HCEC 1CT (cell line): ENCODE results near the gene BNIP5.

ENCODE experiments used
- DNase-seq: peaks from one replicate; pipeline ENCODE4 v3.0.0-alpha.2; 2017

The BNIP5 gene, protein sequence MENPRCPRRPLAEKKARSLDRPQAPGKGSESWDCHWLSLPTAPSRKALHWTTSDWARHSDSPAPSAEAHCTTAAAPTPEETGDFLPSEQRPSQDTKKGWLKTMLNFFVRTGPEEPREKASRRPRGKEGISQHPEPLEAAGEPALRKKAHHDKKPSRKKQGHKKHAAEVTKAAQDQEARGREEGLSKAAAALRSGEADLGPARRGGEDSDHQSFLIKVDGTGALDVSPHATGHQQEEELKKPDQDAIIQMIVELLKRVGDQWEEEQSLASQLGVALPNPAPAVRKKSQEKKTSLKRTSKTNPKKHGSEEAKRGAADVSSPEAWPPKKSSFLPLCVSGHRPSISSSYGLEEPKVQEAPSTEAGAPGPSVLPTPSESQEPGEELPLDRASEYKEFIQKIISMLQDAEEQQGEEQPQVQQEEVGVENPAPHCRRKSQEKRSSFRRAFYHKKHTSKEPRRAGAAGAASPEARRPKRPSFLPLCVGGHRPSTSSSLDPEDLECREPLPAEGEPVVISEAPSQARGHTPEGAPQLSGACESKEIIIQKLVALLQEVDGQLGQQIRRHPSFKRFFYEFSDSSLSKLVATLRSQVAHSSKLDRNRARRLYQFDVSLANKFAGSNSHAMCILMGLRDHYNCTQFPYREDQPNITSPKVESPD

DNA sequence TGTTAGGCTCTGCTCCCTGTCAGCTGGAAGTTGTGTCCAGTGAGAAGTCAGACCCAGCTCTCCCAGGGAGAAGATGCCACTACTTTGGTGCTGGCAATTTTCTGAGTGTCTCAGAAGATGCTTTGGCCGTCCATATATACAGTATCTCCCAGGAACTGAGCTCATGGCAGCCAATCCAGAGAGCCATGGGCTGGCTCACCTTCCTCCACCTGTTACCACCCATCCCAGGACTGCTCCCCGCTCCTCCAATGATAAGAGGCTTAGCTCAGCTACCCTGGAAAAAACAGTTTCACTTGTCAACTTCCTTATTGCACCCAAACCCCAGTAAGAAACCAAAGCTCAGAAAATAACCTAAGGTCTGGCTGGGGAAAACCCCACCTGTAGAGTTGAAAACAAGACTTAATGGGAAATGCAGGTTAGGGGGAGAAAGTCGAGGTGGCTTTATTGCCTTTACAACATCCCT, at the start of gene BNIP5:
BNIP5 (minus strand) TSS at position 110 of the 463 bp plus-strand sequence. CDS start 6,198 bp downstream, outside the sequence.
- DNase-seq: no peak

DNA sequence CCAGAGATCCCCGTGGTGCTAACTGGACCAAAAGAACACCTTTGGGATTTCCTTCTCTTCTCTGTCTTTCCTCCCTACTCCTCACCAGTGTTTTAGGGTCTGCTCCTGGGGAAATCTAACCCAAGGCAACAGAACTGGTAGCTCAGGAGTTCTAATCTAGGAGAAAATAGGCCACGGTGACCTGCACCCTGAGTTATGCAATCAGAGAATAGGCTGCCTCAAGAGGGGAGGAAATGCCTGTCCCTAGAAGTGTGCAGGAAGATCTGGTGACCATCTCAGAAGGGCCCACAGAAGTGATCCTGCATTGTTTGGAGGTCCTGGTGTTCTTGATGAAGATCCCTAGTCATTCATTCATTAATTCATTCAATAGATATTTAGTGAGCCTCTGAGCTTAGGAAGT, 47.4 kb upstream of the BNIP5 start:
- DNase-seq: no peak

DNA sequence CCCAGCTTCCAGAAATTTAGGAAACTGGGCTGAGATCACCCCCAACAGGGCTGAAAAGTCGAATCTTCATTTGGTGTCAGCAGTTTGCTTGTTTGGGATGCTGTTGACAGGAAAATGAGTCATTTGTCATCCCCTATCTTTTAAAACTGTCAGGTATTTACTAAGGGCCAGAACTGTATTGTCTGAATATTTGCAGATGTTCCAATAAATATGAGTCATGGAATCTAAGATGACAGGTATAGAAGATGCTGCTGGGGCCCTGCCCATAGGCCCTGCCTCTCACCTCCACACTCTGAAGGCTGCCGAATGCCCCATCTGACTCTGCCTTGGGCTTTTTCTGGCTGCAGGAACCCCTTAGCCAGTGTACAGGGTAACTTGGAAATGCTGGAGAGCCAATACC, 46.9 kb upstream of the BNIP5 start:
- no peak for DNase-seq

DNA sequence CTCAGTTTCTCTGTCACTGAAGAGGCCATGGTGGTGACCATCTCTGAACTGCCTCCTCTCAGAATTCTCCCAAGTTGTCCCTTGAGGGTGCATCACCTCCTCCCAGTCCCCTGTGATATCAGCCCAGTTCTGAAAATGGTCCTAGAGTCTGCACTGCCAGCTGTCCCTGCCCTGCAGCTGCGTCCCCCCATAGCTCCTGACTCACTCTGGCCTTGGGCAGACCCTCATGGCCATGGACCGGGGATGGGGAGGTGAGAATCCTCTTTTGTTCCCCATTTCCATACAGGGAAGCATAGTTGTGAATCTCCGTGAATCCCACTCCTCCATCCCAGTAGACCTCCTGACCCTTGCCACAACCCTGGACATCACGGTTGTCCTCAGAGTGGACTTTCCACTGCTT, 46.3 kb upstream of the BNIP5 start:
- no peak for DNase-seq

DNA sequence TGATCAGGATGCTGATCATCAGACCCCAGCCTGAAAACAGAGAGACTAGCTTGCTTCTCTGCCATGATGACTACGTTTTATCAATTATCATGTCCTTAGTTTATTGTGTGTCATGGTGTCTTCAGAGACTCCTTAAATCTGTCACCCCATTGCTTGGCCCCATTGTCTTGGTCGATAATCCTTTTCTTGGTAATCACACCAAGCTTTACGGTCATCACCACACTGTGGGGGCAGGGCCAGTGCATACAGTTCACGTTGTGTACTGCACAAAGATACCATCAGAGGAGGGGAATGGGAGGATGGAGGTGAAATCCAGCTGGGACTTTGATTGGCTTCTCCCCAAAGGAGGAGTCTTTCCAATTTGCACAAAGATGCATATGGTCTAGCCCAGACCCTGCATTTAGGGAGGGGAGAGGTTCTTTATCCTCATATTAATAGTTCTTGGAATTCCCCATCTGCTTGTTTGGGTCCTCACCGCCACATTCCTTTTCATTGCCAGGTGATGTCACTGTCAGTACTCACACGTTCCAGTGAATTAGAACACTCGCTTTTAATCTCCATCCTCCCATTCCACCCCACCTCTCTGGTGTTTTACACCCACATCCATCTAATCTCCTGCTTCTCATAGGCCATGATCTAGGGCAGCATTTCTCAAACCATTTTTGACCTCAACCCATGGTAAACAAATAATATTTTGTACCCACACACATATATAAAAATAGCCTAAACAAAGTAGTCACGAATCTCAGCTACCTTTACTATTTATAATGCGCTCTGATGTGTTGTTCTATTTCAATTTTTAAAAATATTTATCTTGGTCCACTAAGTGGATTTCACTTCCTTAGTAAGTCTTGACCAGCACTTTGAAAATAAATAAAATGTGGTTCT, 45.1 kb upstream of the BNIP5 start:
- DNase-seq: no peak

DNA sequence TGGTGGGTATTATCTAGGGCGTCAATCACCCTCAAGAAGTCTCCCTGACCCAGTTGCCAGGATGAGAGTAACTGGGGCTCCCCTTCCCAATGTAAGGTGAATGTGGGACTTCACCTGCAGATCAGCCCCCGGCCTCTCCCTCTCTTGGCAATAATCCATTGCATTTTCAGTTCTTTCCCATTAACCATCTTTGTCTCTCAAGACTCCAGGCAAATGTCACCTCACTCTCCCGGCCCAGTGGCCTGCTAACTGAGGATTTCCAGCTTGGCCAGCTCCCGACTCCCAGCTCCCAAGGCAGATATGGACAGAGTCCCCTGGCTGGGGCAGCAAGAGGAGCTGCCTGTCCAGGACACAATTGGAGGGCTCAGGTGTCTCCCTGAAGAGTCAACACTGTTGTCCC, 43.5 kb upstream of the BNIP5 start:
- no peak for DNase-seq

DNA sequence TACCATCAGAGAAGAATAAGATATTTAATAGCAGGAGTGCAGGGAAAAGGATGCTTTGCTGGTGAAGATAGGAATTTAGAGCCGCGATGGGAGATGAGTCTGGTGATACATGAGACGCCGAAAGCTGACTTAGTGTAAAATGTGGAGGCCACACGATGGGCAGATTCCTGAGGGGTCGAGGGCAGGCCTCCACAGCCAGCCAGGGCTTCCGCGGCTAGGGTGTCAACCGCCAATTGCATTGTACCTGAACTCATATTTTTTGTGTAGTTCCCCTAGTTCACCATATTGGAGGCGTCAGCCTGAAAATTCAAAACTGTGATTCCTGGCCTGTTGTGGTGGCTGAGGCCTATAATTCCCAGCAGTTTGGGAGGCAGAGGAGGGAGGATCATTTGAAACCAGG, 42.2 kb upstream of the BNIP5 start:
- DNase-seq: no peak

DNA sequence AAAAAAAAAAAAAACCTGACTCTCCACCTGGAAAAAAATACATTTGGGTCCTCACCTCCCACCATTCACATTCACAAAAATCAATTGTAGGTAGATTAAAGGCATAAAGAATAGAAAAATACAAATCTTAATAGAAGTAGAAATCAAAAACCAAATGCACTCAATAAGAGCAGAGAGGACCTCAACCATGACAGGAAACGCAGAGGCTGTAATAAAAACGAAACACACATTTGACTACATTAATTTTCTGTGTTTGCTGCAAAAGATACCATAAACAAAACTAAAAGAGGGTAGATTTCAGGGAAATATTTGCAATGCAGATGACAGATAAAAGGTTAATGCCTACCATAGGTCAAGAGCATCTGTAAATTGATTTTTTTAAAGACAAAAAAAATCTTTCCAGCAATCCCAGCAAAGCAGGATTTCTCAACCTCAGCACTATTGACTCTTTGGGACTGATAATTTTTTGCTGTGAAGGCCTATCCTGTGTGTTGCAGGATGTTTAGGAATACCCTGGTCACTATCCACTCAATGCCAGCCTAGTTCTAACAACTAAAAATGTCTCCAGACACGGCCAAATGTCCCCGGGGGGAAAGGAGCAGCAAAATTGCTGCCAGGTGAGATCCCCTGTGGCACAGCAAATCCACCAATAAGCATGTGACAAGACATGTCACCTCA, 41.7 kb upstream of the BNIP5 start:
- DNase-seq: no peak

DNA sequence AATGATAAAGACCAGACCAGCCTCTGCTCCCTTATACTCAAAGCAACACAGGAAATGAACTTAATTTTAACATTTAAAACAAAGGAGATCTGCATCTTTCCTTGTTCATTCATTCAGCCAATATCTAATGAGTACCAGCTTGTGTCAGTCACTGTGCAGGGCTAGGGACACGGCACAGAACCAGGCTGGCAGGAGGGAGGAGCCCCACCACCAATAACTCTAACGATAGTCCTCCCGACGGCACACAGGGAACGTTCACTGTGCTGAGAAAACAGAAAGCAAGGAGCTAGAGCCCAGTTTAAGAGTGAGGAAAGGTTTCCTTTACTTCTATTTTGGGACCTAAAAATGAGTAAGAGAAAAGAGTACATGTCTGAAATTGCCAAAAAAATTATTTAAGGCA, 40.9 kb upstream of the BNIP5 start:
- DNase-seq: no peak

DNA sequence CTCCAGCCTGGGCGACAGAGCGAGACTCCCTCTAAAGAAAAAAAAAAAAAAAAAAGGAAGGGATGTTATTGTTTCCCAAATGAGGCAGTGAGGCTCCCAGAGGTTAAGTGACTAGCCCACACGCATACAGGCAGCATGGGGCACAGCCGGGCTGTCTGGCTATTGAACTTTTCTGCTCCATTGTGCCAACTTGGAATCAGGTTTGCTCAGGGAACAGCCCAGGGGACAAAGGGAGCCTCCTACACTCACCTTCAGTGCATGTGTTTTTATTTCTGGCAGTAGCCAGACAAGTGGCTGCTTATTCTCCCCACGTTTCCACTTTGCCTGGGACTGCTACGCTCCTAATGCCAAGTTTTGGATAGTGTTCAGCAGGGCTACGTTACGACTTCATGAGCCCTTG, 40.1 kb upstream of the BNIP5 start:
- no peak for DNase-seq

DNA sequence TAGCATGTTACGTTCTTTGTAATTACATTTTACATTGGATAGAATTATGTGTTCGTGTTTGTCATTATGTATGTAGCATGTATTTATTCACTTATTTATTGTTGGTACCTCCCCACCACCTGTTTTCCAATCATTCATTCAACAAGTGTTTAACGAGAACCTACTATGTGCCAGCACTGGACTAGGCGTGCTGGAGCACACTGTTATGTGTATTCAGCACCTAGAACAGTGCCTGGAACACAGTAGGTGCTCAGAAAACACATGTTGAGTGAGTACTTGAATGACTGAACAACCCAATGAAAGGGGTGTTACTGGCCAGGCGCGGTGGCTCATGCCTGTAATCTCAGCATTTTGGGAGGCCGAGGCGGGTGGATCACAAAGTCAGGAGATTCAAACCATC, 39.5 kb upstream of the BNIP5 start:
- DNase-seq: no peak

DNA sequence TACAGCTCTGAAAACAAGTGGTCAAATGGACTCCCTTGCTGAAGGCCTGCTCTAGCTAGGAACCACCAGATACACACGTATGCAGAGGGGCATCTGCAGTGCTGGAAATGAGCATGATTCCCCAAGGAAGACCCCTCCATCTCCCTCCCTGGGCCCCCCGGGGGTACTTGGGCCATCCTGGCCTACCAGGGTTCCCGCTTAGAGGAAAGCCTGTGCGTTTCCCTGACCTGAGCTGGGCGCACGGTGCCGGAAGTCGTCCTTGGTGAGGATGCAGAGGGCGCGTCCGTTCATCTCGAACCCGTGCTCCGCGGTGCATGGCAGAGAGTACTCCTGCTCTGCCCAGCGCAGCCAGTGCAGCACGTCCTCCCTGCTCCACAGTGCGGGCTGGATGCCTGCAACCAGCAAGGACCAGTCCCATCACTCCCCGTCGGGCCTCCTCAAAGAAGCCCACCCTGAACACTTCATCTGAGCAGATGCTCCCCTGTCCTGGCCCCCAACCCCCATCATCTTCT, 39.0 kb upstream of the BNIP5 start:
- DNase-seq: no peak

DNA sequence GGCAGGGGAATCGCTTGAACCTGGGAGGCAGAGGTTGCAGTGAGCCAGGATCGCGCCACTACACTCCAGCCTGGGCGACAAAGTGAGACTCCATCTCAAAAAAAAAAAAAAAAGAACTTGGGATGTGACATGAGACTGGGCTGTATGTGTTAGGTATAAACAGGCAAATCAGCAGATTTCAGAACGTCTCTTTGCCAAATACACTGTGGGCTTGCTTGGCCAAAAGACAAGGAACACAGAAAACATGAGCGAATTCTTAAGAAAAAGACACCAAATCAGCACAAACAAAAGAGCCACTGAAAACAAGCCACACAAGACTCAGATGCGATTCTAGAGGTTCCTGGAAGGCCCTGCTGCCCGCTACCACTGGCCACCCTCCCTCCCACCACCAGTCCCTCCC, 38.3 kb upstream of the BNIP5 start:
- no peak for DNase-seq

DNA sequence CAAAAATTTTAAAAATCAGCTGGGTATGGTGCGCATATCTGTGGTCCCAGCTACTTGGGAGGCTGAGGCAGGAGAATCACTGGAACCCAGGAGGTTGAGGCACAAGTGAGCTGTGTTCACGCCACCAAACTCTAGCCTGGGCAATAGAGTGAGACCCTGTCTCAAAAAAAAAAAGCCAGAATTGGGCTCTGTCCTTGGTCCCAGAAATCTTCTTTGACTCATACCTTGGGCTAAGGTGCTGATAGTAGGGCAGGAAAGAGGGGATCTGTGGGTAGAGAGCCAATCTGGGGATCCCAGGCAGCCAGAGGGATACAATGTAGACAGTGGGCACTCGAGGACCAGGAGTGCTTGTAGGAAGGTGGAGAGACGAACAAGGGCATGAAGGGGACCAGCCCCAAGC, 37.5 kb upstream of the BNIP5 start:
- no peak for DNase-seq

DNA sequence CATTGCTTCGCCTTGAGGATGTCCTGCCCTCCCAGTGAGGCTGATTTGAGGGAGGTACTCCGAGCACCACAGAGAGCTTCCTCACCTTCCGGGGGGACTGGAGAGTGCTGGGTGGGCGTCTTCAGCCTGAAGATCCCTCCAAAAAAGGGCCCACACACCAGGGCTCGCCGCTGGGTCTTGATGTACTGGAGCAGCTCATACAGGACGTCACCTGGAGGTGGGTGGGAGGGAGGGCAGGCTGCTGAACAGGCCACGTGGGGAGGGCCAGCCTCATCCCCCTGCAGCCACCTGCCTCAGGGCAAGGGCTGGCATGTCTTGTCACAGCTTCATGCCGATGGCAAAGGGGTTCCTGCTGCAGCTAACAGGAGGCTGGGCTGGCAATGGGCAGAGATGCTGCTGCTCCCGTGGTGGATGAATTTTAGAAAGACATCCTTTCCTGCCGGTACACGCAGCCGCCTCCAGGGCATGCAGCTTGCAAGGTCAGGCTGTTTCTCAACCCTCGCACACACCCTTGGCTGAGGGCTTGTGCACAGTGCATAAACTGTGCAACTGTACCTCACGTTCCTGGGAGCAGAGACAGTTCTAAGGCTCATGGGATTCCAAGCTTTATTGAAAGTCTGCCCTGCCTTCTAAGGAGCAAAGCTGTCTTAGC, 36.8 kb upstream of the BNIP5 start:
- no peak for DNase-seq

DNA sequence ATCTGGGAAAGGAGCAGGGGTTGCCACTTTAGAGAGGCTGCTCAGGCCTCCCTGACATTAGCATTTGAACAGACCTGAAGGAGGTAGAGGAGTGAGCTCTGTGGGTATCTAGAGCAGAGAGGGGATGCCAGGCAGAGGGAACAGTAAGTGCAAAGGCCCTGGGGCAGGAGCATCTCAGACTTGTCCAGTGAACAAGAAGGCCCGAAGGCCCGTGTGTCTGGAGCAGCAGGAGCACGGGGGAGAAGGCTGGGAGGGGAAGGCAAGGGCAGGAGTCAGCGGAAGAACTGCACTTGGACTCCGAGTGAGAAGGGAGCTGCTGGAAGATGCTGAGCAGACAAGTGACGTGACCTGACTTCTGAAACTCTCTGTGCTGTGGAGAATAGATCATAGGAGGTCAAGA, 35.4 kb upstream of the BNIP5 start:
- no peak for DNase-seq

DNA sequence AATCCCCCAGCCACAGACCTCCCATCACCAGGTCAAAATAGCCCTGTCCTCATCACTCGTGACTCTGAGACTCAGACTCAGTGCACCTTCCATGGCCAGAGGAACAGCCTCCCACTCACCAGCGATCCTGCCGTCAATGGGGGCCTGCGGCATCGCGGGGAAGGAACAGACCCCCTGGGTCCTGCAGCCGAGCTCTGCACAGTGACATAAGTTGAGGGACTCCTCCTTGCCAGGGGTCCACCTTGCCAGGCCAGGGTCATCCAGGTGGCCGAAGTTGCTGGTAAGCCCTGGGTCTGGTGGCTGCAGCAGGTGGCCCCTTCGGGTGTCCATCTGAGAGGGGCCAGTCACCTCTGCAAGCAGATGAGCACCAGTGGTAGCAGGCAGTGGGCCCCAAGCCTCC, 34.5 kb upstream of the BNIP5 start:
- DNase-seq: no peak

DNA sequence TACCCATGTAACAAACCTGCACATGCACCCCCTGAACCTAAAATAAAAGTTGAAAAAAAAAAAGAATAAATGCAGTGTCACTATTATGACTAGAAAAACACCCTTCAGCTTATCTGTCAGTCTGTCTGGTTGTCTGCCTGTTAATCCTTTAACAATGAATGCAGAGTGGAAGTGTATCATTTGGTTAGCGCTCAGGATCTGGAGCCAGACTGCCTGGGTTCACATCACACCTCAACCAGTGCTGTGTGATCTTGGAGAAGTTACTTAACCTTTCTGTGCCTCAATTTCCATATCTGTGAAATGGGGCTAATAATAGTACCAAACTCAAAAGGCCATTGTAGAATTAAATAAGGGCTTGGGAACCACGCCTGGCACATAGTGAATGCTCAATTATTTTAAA, 34.0 kb upstream of the BNIP5 start:
- DNase-seq: no peak

DNA sequence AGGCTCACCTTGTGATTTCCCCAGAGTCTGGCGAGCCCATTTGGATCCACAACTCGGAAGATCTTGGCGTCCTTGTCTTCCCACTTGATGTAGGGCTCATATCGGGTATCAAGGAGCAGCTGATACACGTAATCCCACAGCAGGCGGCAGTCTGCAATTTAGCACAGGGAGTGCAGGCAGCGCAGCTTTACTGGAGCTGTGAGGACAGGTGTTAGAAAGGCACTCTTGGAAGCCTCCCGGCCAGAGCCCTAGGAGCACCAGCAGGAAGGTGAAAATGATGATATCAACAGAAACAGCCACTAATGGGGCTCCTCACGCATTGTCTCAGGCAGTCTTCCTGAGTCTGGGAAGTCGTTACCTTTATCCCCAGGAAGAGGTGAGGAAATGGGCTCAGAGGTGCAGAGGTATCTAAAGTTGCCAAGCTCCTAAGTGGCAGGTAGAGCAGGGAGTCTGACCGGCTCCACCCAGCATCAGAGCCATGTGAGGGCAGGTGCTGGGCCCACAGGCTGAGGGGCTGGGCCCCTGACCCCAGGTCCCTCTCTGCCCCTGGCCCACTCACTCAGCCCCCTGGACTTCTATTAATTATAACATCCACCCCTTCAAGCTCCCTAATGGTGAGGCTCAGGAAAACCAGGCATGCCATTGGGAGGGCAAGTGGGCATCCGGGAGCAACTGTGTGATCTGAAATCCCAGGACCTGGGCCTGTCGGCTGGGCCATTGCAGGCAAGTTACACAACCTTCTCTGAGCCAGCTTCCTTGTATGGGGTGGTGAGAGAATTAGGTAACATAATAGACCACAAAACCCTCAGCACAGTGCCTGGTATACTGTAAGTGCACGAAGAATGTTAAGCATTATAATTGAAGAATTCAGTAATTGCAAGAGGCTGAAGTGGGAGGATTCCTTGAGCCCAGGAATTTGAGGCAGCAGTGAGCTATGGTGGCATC, 32.5 kb upstream of the BNIP5 start:
- DNase-seq: peak; percentile 72

DNA sequence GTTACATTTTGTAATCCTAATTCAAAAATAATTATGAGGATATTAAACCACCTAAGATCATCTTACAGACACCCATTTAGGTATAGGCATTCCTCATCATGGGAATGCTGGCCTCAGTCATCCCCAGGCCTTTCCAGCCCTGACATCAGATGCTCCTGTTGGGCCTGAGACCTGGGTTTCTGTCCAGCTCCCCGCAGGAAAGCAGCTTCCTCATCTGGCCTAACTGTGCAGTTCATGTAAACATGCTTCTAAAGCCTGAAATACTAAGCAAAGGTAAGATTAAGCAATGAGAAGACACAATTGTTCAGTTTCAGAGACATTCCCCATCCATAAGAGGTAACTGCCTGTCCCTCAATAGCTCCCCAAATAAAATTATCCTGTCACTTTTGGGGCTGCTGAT, 31.7 kb upstream of the BNIP5 start:
- no peak for DNase-seq

DNA sequence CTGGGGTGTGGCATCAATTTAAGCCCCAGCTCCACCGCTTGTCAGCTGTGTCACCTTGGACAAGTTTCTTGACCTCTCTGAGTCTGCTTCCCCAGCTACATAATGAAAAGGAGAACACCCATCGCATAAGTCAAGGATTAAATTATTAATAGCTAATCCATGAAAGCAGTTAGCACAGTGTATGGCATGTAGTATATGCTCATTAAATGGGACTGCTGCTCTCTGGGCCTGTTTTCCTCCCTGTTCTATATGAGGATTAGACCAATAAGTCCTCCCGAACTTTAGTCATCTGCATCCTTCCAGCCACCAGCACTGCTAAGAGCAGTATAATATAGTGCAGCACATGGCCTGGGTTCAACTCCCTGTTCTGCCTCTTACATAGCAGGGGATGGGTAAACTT, 31.1 kb upstream of the BNIP5 start:
- DNase-seq: no peak
